Measurements from ENCODE around the gene SLBP.

SLBP gene

DNA sequence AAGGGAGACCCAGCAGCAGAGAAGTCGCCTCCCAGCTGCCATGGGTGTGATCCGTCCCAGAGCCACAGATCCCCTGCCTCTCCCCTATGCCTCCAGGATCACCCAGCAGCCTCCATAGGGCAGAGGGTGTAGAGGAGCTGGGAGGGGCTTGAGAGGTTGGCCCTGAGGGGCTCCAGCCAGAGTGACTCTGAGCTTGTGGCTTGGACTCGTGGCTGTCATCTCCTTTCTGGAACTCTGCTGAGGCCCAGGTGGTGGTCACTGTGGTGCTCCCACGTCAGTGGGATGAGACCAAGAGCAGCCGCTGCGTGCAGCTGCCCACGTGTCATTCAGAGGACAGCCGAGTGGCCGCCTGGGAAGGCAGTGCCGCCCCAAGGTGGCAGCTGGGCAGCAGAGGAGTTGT is 13.4 kb upstream of the SLBP start:
- DNase-seq: no peak

GRCh38 chr4:1723131-1723801 is 11.1 kb upstream of the SLBP start:
- DNase-seq: no peak

DNA sequence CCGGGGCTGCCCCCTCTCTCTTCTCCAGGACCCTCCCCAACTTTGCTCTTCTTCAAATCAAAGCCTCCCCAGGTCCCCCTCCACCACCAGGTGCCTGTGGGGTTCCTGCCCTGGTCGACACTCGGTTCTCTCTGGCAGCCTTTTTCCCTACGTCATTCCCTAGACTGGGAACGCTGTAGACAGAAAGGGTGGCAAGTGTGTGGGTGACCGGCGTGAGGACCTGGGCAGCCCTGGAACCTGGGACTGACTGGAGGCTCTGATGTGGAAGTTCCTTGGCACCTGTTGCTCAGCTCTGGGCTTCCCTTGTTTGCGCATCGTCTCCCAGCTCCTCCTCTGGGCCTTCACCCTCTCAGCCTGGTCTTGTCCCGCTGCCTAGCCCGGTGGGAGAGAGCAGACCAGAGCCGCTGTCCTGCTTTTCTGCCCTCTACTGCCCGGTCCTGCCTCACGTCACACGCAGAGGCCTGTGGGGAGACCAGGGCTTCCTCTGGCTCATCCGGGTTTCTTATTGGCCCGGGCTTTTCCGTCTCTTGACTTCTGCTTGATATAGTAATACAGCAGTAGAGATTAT is 10.5 kb upstream of the SLBP start:
- no peak for DNase-seq

DNA sequence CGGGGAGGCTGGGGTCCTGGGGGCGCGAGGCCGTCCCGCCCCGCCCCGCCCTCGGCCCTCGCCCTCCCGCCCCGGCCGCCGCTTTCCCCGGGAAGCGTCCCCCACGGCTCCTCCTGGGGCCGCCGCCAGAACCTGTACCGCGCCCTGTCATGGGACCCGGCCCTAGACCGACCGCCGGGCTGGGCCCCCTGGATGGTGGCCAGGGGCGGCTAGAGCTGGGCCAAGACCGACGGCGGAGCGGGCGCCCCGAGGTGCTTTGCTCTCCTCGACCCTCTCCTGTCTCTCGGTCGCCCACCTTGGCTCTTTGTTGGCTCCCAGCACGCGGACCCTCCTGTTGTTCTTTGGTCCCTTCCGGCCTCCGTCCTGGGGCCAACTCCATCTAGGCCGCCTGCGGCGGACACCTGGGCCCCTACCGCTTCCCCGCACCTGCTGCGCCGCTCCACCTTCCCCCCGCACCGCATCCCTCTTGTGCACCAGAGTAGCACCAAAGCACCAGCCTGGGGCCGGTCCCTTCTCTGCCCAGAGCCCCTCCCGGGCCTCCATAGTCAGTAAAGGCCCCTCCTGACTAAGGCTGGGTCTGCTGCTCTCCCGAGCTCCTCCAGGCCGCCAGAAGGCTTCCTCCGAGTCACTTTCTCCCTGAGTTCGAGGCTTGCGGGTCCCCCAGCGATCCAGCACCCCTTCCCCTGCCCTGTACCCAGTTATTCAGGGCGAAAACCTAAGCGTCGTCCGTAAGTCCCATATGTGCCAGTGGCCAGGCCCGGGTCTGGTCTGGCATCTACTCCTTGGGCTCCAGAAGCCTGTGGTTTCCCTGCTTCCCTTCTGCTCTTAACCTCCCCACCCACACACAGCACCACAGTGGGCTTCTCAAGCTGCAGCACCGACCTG is 9.8 kb upstream of the SLBP start:
- DNase-seq: no peak

GRCh38 chr4:1721003-1721665 is 9.0 kb upstream of the SLBP start, which contains the start of the genes TACC3 and TMEM129:
TSS of gene TACC3 (plus strand) at chr4:1721521. CDS start at chr4:1723422, 1,901 bp downstream.
TSS of gene TMEM129 (minus strand) at chr4:1721323. CDS start at chr4:1720837, 486 bp downstream.
- peak; percentile 83 for DNase-seq

DNA sequence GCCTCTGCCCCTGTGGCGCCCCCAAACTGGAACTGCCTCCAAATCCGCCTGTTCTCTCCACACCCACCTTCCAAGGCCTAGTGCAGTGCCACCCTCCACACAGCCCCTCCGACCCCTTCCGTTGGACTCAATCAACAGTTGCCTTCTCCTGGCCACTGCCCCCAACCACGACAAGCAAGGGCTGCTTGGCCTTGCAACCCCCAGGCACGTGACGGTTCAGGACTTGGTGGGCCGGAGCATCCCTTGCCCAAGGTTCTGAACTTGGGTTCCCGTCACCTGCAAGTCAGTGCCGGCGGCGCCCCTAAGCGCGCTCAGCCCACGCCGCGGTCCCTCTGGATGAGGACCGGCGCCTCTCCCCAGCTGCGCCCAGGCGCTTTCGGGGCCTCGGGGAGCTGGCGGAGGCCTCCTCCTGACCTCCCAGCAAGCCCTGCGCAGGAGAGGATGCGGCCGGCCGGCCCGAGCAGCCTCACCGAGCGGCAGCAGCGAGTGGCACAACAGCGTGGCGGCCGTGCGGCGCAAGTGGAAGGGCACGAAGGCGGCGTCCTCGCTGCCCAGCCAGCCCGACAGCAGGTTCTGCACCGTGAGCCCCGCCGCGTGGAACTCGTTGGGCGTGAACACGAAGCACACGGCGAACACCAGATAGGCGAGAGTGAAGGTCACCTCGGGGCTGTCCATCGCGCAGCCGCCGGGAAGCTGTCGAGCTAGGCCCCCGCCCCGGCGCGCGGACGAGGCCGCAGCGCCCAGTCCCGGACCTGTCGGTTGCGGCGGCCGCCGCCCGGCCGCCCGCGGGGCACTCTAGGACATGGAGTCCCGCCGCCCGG is 8.3 kb upstream of the SLBP start:
- DNase-seq: no peak

- no peak for DNase-seq
These were observed 6.2 kb upstream of the SLBP start for GRCh38 chr4:1718095-1718850.

DNA sequence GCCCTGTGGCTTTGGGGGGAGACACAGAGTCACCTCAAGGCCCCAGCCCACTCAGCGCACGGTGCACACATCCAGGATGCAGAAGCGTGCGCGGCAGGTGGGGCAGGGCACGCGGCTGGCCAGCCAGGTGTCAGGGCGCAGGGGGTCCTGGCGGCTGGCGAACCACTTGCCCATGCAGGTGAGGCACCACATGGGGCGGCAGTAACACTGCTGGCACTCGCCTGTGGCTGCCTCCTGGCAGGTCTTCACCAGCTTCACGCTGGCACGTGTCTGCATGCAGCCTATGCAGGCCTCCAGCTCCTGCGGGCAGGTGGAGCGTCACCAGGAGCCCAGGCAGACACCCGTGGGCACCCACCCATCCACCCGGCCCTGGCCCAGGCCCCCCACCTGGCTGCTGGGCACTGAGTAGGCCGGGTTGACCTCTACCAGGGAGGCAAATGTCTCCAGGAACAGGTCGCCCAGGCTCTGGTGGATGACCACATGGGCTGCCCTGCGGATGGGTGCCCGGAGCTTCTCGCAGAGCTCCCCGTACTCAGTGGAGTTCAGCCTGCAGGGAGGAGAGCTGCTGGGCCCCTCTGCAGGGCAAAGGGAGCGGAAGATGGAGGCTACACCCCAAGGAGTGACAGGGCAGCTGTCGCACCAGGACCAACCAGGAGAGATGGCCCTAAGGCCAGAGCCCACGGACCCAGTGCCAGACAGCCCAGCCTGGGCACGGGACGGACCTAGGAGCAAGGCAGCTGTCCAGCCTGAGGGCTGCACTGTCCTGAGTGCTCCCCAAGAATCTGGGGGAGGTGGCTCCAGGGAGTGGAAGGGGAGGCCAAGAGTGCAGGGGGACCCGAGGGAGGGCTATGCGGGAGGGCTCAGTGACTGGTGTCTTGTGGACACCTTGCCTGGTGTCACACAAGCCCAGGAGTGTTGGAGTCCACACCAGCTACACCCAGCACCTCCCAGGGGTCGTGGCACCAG is 5.3 kb upstream of the SLBP start:
- no peak for DNase-seq

GRCh38 chr4:1716065-1716945 is 4.2 kb upstream of the SLBP start:
- DNase-seq: no peak

DNA sequence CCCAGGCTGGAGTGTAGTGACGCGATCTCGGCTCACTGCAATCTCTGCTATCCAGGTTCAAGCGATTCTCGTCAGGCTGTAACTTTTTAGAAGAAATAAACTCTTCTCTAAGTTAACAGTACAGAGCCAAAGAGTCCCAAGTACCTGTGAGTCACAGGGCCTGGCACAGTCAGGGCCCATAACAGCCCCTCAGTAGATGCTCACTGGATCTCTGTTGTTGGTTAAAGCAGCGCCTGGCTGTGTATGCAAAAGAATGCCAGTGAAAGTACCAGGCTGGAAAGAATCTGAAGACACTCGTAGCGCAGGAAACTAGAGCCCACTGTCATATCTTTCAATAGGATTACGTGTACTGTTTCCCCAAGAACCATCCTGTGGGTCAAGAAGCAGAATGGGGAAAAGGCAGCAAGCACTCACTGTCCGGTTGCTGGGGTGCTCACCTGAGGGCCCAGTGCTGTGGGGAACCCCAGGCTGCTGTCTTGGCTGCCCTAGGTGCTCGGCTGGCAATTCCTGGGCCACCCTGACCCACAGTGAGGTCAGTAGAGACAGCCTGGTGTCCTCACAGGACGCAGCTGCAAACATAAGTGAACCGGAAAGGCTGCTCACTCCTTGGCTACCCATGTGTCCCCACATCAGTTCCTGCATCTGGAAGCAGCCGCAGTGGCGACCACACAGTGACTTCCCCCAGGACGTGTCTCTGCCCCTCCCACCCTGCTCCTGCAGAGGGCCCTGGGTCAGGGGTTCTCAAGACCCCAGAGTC is 3.1 kb upstream of the SLBP start:
- no peak for DNase-seq

DNA sequence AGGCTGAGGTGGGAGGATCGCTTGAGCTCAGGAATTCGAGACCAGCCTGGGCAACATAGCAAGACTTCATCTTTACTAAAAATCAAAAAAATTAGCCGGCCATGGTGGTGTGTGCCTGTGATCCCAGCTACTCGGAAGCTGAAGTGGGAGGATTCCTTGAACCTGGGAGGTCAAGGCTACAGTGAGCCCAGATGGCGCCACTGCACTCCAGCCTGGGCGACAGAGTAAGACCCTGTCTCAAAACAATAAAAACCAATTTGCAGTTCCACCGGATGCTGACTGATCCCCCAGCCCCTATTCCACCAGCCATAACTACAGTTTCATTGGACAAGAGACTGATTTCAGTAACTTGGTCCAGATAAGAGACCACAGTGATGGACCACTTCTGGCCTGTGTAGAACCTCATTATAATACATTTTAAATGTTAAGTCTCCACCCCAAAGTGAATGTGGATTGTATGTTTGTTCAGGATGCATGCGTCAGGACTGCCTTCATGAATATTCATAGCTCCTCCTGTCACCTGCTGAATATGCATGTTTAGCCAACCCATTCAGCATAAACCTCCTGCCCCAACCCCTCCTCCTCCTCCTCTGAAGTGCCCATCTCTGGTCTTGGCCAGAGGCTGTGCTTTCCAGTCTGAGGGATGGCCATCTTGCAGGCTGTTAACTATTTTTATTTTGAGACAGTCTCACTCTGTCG is 2.3 kb upstream of the SLBP start:
- no peak for DNase-seq

GRCh38 chr4:1713003-1713851 is 1.1 kb upstream of the SLBP start:
- DNase-seq: no peak

DNA sequence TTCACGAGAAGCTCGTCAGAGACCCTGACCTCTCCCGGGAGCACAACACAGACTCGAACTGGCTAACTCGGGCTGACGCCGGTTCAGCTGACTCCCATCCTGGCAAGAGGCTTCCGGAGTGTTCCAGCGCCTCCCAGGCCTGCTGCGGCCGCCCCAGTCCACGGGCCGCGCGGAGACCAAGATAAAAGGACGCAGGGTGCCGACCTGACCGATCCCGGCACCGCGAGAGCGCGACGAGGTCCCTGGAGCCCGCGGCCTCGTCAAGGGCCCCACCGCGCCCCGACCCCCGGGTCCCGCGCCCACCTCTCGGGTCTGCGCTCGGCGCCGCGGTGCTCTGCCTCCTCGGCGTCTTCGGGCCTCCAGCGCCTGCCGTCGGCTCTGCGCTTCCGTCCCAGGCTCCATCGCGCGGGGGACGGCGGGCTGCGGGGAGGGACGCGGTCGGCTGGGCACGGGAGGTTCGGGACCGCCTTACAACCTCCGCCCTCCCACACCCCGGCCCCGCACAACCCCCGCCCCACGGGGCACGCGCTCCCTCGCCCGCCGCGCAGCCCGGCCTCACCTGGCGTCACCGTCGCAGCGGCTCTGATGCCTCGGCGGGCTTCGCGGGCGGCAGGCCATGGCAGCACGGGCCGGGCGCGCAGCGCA is 426 bp downstream of the SLBP start:
- DNase-seq: no peak

DNA sequence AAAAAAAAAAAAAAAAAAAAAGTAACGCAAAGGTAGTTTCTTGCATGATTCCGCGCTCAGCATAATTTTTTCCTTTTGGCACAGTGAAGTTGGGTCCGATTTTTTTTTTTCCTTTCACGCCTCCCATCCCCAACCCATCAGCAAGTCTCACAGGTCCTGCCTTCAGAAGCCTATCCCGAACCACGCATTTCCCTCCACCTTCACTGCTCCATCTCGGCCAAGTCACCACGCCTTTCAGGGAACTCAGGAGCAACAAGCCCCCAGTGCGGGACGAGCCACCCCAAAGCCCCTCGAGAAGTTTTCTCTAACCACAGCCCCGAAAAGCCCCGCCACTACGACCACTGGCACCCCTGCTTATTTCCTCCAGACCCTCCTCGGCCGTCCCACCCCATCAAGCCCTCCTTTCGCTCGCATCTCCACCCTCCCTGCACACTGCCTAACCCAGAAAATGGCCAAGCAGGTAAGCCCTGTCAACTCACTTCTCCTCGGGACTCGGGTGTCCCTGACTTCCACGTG is 1.0 kb downstream of the SLBP start:
- no peak for DNase-seq

DNA sequence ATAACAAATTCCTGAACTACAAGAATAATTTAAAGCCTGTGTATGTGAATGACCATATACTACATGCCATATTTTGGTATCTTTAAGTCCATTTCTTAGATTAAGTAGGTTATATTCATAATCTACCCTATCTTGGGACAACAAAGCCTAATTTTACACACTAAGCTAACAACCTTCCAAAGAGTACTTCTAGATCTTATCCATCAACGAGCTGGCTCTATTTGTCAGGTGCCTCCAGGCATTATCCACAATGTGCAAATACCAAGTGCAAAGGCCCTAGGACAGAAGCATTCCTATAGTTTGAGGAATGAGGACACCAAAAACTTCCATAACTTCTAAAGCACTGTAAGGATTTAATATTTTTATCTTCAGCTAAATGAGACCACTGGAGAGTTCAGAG is 3.5 kb downstream of the SLBP start:
- DNase-seq: no peak

DNA sequence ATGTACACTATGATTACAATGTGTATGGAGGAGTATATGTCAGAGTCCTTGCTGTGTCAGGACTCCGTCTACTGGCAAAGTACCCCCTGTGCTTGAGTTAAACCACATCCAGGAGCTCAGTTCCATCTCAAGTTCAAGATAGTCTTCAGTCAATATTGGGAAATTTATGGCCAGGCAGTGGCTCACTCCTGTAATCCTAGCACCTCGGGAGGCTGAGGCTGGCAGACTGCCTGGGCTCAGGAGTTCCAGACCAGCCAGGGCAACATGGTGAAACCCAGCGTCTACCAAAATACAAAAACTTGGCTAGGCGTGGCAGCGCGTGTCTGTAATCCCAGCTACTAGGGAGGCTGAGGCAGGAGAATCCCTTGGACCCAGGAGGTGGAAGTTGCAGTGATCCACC is 5.8 kb downstream of the SLBP start:
- DNase-seq: no peak
